Duodenal mucosa (tissue), 2 donors: Measurements from ENCODE around the gene CXCL17.

Source experiments
- H3K27ac ChIP-seq: one replicate; pipeline ENCODE4 v1.7.0; 2013; ENCODE audit warnings: low read depth, low read length
- H3K27me3 ChIP-seq, 2 donors: one replicate each; pipeline ENCODE4 v1.7.0; 2013; ENCODE audit warnings: low read length in 2 of 2, control low read depth in 1 of 2; ENCODE audit not compliant: insufficient read depth in 2 of 2, control insufficient read depth in 1 of 2
- H3K36me3 ChIP-seq, 2 donors: one replicate each; pipeline ENCODE4 v1.7.0; 2013; ENCODE audit warnings: low read length in 2 of 2, control low read depth in 1 of 2; ENCODE audit not compliant: insufficient read depth in 2 of 2, control insufficient read depth in 1 of 2
- H3K4me1 ChIP-seq, 2 donors: one replicate each; pipeline ENCODE4 v1.7.0; 2013; ENCODE audit warnings: low read length in 2 of 2, control low read depth in 1 of 2; ENCODE audit not compliant: insufficient read depth in 2 of 2, control insufficient read depth in 1 of 2
- H3K4me3 ChIP-seq, 2 donors: one replicate each; pipeline ENCODE4 v1.7.0; 2013; ENCODE audit warnings: low read length in 2 of 2, low read depth in 1 of 2
- H3K9ac ChIP-seq, 2 donors: one replicate each; pipeline ENCODE4 v1.7.0; 2013; ENCODE audit warnings: low read length in 2 of 2, low read depth in 1 of 2
- H3K9me3 ChIP-seq, 2 donors: one replicate each; pipeline ENCODE4 v1.7.0; 2013; ENCODE audit warnings: low read length in 2 of 2, control low read depth in 1 of 2; ENCODE audit not compliant: control insufficient read depth in 1 of 2

The CXCL17 gene

GRCh38 chr19:42388851-42389489 is 53.8 kb downstream of the CXCL17 start:
- H3K4me1 ChIP-seq: peaks cover 5 to 7% of the 10 kb centered on the region in 2 donors
- no peaks in the 10 kb centered on the region for H3K9me3 ChIP-seq
- peaks cover 9 to 11% of the 10 kb centered on the region in 2 donors for H3K27me3 ChIP-seq
- H3K27ac ChIP-seq: no peak overlapping the region
- no peak overlapping the region for H3K4me3 ChIP-seq
- no peak overlapping the region for H3K9ac ChIP-seq
- no peaks in the 10 kb centered on the region for H3K36me3 ChIP-seq

DNA sequence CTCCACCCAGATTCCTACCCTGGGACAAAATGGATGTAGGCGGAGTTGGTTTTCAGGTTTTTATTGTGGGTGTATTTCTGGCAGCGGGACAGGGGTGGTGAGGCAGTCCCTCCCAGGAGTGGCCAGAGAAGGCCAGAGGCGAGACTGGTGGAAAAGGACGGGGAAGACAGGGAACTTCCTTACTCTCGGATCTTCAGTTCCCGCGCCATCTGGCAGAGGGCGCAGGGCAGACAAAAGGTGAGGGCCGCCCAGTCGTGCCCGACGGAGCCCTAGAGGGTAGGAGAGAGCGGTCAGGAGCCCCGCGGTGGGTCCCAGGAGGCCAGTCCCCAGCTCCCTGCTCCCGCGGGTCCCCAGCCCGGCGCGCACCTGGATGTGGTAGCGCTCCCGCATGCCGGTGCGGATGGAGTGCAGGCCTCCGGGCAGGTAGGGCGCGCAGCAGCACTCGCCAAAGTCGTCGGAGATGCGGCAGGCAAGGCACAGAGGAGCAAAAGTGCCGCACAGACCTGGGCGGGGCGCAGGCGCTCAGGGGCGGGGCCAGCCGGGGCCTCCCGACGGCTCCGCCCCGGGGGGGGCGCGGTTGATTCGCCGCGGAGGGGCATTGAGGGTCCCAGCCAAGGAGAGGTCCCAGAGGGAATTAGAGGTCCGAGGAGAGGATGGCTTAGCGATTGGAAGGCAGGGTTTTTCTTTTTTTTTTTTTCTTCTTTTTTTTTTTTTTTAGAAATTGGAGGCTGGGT is 55.6 kb downstream of the CXCL17 start:
- no peaks in the 10 kb centered on the region for H3K36me3 ChIP-seq
- H3K27me3 ChIP-seq: peaks cover 9 to 11% of the 10 kb centered on the region in 2 donors
- H3K9ac ChIP-seq: no peak overlapping the region
- peak overlapping the region; percentile 62 for H3K4me3 ChIP-seq
- H3K9me3 ChIP-seq: no peaks in the 10 kb centered on the region
- peaks cover 5 to 7% of the 10 kb centered on the region in 2 donors for H3K4me1 ChIP-seq
- no peak overlapping the region for H3K27ac ChIP-seq

DNA sequence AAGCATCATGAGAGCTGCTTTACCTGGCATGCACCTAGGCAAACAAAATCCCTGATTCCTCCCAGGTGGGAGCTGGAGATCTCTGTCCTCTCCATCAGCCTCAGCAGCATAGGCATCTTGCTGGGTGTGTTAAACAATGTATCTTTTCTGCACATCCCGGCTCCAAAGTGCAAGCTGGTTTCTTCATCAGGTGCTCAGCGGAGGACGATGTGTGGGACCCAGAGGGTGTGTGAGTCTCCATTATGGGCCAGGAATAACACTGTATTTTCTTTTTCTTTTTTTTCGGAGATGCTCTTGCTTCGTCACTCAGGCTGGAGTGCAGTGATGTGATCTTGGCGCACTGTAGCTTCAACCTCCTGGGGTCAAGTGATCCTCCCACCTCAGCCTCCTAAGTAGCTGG is 62.6 kb downstream of the CXCL17 start:
- Histone ChIP-seq H3K4me3 (no peak overlapping the region), H3K9me3 (no peaks in the 10 kb centered on the region), H3K36me3 (peaks cover 0 to 3% of the 10 kb centered on the region in 2 donors), H3K27ac (no peak overlapping the region), H3K9ac (no peak overlapping the region), H3K4me1 (peaks cover 0 to 7% of the 10 kb centered on the region in 2 donors), H3K27me3 (no peaks in the 10 kb centered on the region)
